T1000 (cell line): ENCODE results near the gene HTRA1.

Experiments used
- DNase-seq: peaks from one replicate; lab custom pipeline; 2025; ENCODE audit warnings: mixed read lengths; lab: John Stamatoyannopoulos, UW

HTRA1 gene

DNA sequence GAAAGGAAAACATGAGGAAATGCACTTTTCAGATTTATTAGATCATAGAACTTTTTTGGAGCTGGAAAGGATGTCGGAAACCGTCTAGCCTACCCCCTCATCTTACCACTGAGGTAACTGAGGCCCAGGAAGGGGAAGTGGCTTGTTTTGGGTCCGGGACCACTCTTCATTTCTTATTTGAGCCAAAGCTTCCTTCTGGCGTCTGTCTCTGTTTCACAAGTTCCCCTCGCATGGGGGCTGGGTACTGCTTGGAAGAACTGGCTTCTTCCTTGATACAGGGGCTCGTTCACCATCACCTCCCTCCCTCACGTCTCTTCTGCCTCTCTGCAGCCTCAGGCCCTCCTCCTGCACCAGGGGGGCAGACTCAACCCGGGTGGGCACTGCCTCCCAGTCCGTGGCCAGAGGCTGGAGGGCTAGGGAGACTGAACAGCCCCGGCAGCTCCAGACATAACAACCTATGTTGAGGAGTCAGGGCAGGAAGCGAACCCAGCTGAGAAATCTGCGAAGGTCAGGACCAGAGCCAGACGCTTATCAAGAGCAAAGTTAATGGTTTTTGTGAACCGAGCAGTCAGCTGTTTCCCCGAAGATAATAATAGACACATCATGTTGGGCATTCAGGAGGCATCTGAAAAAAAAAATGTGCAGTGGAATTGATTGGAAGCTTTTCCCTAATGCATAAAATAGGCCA is 12.9 kb downstream of the HTRA1 start:
- DNase-seq: no peak

DNA sequence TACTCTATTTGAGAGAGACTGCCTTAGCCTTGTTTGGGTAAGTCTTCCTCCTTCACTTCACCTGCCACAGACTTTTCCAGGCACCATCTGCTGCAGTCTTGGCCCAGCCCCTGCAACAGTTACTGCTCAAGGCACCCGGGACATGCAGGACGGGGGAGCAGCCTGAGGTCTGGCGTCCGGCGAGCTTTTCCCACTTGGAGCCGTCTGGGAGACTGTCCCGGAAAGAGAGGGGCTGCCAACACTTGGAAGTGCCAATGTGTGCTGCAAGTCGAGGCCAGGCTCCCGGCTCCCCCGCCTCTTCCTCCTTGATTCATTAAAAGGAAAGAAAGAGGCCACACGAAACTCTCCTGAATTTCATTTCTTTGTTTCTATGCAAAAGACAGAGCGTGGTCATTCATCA is 13.7 kb downstream of the HTRA1 start:
- DNase-seq: no peak

- no peak for DNase-seq
Measured at GRCh38 chr10:122475591-122476332, 14.4 kb downstream of the HTRA1 start.

DNA sequence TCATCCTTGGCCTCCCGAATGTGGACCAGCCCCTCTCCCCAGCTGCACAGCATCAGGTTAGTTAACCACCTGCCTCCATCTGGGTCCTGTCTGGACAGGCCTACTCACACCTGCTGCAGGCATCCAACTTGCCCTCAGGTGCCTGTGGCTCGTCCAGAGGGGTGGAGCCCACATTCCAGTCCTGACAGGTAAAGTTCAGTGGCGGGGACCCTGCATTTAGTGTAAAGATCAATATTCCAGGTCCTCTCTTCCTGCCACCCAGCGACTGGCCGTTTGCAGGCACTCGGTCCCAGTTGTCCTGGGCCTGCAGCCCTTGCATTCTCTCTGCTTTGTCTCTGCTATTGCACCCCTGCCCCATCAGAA is 15.0 kb downstream of the HTRA1 start:
- no peak for DNase-seq

- no peak for DNase-seq
Measured at GRCh38 chr10:122477436-122477835, 16.1 kb downstream of the HTRA1 start.

DNA sequence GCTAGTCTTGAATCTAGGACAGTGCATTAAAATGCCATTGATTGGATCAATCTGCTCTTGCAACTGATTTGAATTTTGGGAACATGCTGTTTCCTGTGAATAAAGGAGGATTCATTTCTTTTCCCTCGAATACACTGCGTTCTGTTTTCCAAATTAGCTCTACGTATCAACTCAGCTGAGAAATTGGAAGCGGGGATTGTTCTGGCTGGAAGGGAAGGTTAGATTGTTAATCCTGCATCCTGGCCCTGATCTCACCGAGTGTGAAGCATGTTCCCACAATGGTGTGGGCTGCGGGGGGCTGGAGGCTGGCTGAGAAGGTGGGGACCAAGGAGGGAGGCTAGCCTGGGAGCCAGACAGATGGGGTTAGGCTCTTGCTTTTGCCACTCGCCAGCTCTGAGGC is 17.6 kb downstream of the HTRA1 start:
- DNase-seq: no peak

DNA sequence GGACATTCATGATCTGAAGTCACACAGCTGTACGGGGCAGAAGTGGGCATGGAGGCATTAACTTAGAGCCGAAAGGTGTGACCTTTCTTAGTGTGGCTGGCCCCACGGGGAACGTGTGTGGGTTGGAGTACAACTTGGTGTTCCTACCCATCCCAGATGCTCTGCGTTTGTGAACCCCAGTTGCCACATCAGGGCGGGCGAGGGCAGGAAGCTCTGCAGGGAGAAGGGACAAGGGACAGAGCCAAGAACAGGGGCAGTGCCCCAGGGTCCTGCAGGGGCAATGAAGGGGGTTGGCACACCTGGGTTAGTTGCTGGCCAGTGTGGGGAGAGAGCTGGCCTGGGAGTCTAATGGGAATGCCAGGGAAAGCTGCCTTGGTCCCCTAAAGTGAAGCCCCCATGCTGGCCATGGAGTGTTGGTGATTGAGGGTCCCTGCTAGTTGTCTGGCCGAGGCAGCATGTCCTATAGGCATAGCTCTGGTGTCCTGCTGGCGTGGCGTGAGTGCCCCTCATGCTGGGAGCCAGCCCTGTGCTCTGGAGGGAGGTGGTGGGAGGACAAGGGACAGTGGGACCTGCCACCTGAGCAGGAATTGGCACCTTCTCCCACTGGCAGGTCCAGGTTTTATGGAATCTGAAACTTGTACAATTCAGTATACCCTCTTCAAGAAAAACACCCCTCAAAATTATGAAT is 18.9 kb downstream of the HTRA1 start:
- DNase-seq: no peak

DNA sequence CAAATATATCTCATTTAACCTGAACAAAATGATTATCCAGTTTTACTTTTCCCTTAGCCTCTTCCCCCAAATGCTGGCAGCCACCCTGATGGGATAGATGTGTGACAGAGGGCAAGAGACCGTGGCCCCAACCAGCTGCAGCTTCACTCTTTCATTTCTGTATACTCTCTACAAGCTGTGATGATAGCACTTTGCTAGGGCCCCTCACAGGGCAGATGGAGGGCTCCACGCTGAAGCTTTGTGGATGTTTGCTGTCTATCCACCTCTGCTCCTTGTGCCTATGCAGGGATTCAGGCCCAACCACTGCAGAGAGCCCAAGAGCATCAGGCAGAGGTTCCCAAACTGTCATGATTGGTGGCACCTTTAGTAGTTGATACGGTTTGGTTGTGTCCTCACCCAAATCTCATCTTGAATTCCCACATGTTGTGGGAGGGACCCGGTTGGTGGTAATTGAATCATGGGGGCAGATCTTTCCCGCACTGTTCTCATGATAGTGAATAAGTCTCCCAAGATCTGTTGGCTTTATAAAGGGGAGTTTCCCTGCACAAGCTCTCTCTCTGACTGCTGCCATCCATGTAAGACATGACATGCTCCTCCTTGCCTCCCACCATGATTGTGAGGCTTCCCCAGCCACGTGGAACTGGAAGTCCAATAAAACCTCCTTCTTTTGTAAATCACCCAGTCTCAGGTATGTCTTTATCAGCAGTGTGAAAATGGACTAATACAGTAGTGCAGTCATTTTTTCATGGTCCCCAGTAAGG is 20.1 kb downstream of the HTRA1 start:
- no peak for DNase-seq

DNA sequence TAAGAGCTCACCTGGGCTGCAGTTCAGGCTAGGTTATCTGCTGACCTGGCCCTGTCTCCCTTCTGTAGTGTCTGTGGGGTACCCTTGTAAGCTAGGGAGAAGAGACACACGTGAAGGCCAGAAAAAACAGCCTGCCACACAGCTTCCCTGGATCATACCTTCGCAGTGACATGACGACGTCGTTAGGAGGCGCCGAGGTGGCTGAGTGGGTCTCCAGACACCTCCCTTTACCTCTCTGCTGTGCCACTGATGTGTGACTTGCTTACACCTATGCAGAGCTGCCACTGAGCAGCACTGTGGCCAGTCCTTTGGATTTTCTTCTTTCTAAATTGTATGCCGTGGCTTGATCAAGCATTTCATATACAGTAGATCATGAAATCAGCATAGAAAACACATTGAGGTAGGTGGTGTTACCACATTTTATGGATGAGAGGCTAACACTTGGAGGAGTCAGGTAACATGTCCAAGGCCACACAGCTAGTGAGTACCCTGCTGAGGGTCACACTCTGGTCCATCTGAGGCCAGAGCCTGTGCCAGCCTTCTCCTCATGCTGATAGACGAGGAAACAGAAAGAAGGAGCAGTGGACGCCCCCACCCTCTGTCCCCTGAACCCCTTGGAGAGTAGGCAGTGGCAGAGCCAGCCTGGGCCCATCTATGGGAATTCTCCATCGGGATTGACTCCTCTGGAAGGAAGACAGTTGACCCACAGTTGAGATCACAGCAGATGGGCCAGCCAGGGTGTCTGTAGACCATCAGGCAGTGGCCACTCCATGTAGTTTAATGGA is 23.1 kb downstream of the HTRA1 start:
- DNase-seq: no peak

DNA sequence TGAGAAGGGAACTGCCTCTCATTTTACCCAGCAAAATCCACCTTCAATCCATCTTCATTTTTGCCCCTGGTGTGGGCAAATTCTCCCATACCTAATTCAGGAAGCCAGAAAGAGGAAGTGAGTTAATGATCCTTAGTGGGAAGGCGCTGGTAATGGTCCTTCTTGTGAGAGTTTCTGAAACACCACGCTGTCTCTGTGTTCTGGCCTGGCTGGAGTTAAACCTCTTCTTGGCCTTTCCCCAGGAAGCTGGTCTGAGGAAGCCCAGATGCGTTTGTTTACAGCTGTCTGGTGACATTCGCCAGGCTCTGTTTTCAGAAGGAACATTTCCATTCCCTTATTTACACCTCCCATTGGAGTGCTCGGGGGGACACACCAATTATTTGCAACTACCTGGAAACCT is 24.3 kb downstream of the HTRA1 start:
- no peak for DNase-seq

GRCh38 chr10:122486406-122487080 is 25.2 kb downstream of the HTRA1 start:
- DNase-seq: no peak

GRCh38 chr10:122487174-122487765 is 25.9 kb downstream of the HTRA1 start:
- DNase-seq: no peak

DNA sequence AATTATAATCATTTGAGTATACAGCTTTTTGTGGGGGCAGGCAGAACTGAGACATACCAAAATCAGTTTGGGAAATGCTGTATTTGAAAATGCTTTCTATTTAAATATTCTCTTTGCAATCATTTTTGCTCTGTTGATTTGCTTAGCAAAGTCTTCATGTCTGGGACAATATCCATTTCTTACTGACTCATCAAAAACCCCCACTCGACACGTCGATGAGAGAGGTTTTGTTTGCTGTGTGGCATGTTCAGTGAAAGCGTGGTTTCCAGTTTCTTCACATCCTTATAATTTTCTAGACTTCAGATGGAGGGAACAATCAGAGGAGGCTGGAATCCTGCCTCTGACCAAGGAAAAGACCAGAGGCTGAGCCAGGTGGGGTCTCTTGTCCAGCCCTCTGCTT is 28.9 kb downstream of the HTRA1 start:
- no peak for DNase-seq

DNA sequence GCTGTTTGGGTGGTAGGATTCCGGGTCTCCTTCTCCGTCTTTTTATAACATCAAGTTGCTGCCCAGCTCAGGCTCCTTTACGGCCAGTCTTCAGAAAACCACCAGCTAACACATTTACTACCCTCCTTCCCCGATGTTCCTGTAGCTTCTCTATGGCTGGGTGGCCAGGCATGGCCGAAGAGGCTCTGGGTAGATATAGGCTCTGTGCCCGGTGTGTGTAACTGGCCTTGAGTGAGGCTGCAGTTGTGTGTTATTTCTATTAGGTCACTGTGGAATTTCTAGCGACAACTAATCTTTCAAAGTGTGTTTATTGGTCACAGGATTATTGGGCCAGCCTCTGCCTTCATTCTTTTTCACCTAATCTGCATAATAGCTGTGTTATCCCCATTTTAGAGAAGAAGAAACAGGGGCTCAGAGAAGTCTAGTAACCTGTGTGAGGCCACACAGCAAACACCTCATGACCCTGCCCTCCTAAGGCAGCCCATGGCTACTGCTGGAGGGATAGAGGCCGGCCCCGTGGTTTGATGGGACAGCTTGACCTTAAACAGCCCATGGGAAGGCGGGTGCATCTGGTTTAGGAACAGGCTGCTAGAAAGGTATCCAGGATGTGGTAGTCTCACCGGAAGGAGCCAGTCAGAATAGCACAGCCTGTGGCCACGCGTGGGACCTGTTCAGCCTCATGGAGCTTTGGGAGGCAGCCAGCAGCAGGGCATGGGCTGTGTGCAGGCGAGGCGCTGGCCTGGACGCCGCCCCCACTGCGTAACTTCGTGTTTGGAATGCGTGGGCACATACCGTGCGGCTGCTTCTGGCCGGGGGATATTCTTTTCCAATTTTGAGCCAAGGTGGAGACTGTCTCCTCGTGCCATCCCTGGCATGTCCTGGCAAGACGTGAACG is 29.7 kb downstream of the HTRA1 start:
- DNase-seq: no peak

DNA sequence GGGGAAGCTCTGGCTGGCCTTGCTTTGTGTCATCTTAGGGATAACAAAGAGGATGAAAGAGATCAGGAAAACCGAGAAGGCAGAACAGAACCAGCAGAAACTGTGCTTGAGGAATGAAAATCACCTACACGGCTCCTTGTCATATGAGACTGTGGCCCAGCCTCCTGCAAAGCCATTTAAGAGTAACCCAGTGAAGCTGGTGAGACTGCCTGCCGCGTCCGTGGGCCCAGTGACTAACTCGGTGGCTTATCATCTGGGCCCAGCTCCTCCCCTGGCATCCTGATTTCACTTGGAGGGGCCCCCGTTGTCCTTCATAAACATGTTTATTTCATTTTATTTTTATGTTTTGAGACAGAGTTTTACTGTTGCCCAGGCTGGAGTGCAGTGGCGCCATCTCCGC is 30.7 kb downstream of the HTRA1 start:
- DNase-seq: no peak

- DNase-seq: no peak
Measured at GRCh38 chr10:122492999-122493481, 31.7 kb downstream of the HTRA1 start.

DNA sequence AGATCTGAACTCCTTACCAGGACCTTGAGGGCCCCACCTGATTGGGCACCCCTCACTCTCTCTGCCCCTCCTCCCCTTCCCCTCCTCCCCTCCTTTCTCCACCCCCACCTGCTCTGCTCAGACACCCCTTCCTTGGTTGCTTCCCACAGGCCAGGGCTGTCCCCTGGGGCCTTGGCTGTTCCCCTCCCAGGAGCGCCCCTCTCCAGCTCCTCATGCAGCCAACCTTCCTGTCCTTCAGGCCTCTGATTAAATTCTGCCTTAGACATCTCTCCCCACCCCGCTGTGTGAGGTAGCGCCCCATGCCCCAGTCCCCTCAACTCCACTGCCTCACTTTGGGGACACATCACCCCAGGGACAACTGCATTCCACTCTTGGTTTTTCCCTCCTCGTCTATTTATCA is 32.4 kb downstream of the HTRA1 start:
- no peak for DNase-seq

DNA sequence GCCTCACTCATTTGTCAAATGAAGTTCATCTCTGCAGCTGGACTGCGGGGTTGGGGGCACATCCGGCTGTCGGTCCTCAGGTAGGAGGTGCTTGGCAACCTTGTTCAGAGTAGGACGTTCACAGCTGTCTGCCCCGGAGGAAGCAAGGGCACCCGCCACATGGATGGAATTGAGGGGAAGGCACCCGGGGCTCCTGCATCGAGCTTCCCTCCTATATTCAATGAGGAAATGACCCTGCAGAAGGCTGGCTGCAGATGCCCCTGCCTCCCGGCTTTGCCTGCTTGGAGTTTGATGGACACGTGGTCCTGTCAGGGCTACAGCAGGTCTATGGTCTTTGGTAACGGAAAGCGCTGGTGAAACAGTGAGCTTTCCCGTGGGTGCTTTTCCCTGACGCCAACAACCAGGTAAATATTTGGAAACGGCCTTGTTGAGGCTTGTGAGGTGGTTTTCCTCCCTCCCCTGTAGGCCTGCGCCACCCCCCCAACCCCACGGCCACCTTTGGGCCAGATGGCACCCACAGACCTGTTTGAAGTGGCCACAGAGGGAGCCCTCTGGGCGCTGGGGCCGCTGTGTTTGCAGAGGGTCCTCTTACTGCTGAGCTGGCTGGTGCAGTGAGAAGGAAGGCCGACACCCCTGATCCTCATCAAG is 32.9 kb downstream of the HTRA1 start:
- DNase-seq: no peak

DNA sequence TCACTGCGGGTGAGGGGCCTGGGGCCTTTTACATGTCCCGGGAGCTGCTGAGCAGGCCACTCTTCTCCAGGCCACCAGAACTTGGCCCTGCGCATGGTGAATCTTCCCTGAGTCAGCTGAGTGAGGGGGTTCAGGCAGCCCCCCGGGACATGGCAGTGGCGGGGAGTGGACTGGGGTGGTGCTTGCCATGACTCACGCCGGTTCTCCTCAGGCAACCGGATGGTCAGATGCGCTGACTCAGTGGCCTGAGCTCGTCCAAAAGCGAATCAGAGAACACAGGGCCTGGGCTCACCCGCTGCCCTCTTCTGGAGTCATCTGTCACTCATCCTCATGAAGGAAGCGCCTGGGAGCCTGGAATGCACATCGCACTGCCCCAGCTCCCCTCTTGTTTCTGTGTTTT is 33.5 kb downstream of the HTRA1 start:
- peak; percentile 64 for DNase-seq
